OCI-LY7 (cell line): ENCODE results near the gene APLP2. TPM values are rescaled to one million over a fixed set of nuclear protein-coding genes. Genes with fewer than 3 reads are reported as not detected.

Source experiments
- BruUV-seq: library from RNA; stranded (reverse); fragments of 400-500 nt; replicated peaks from 2 replicates; lab custom pipeline; 2021; lab: Mats Ljungman, UMichigan
- CTCF ChIA-PET: fragments of 300-600 bp; sonication (Branson Sonifier 250); formaldehyde crosslinking; loops from one replicate; lab custom pipeline; 2022; ENCODE audit warnings: antibody characterized with exemption; ENCODE audit not compliant: unreplicated experiment; lab: Charles Lee
- POLR2A ChIA-PET: fragments of 300-600 bp; sonication (Branson Sonifier 250); formaldehyde crosslinking; loops from one replicate; lab custom pipeline; 2022; ENCODE audit warnings: antibody characterized with exemption; lab: Charles Lee
- DNase-seq: peaks from one replicate; pipeline ENCODE4 v3.0.0-alpha.2; 2015; ENCODE audit warnings: low spot score
- H2AFZ ChIP-seq: fragments of 200-600 bp; sonication (generic), shearing (Covaris generic); 2 replicates; pipeline ENCODE4 v1.6.1; 2014; ENCODE audit warnings: mild to moderate bottlenecking, antibody characterized with exemption, low read length, moderate library complexity
- H3K27ac ChIP-seq: fragments of 200-600 bp; sonication (generic); 2 replicates; pipeline ENCODE4 v1.5.1; 2014; ENCODE audit warnings: mixed run types, low read depth, mild to moderate bottlenecking, moderate library complexity, low read length, inconsistent platforms; ENCODE audit not compliant: poor library complexity, severe bottlenecking
- H3K36me3 ChIP-seq: fragments of 200-600 bp; sonication (generic); 2 replicates; pipeline ENCODE4 v1.6.1; 2014; ENCODE audit warnings: mild to moderate bottlenecking, antibody characterized with exemption, low read length, moderate library complexity, mixed read lengths; ENCODE audit not compliant: insufficient read depth
- H3K4me1 ChIP-seq: fragments of 200-600 bp; sonication (generic); 2 replicates; pipeline ENCODE4 v1.5.1; 2014; ENCODE audit warnings: mild to moderate bottlenecking, low read length; ENCODE audit not compliant: insufficient read depth, poor library complexity, severe bottlenecking
- H3K4me2 ChIP-seq: fragments of 200-600 bp; sonication (generic); 2 replicates; pipeline ENCODE4 v1.6.1; 2014; ENCODE audit warnings: mild to moderate bottlenecking, low read length
- H3K4me3 ChIP-seq: fragments of 200-600 bp; sonication (generic); 2 replicates; pipeline ENCODE4 v1.5.1; 2014; ENCODE audit warnings: mild to moderate bottlenecking, low read depth, low read length; ENCODE audit not compliant: poor library complexity, severe bottlenecking
- H3K79me2 ChIP-seq: fragments of 200-600 bp; sonication (generic); 2 replicates; pipeline ENCODE4 v1.6.1; 2016; ENCODE audit warnings: low read depth, mild to moderate bottlenecking, low read length, moderate library complexity, mixed read lengths; ENCODE audit not compliant: insufficient read depth
- H3K9me2 ChIP-seq: fragments of 200-600 bp; sonication (generic); 2 replicates; pipeline ENCODE4 v1.6.1; 2016; ENCODE audit warnings: mild to moderate bottlenecking, low read length, mixed read lengths; ENCODE audit not compliant: insufficient read depth
- H3K9me3 ChIP-seq: fragments of 200-600 bp; sonication (generic); 2 replicates; pipeline ENCODE4 v1.6.1; 2014; ENCODE audit warnings: mild to moderate bottlenecking, mixed run types, low read length, mixed read lengths
- H4K20me1 ChIP-seq: fragments of 200-600 bp; sonication (generic); 2 replicates; pipeline ENCODE4 v1.6.1; 2014; ENCODE audit warnings: mild to moderate bottlenecking, antibody characterized with exemption, low read length, moderate library complexity, mixed read lengths; ENCODE audit not compliant: insufficient read depth
- EZH2phosphoT487 ChIP-seq: fragments of 200-600 bp; sonication (generic); IDR thresholded peaks from 2 replicates; pipeline ENCODE4 v1.6.1; 2018; ENCODE audit warnings: low read depth, borderline replicate concordance, mild to moderate bottlenecking, mixed run types, antibody characterized with exemption, low read length, moderate library complexity, mixed read lengths
- intact Hi-C: fragments of 100-400 bp; cut with micrococcal nuclease; formaldehyde crosslinking; loops from one replicate; pipeline ENCODE4 v1.10.0; 2022; ENCODE audit not compliant: unreplicated experiment
- total RNA-seq, 2 experiments: library from RNA; depleted of rRNA in 1 of 2; stranded (reverse); fragments of >200 nt in 1 of 2; shearing (Covaris generic) in 1 of 2; gene quantifications; 2 replicates each; pipeline ENCODE4 v1.2.3, GENCODE V29; 2014 to 2022
- TF ChIP-seq, protein P1 (sequence below): fragments of 200-600 bp; sonication (generic); conservative IDR thresholded peaks from 2 replicates; pipeline ENCODE4 v1.5.1; 2014; ENCODE audit warnings: mild to moderate bottlenecking, antibody characterized with exemption, low read length, moderate library complexity, mixed read lengths

The APLP2 gene
- total RNA-seq, 2 experiments from 2014 or later: 147 to 284 TPM

- H3K27ac ChIP-seq: no peak overlapping the region
- H3K4me3 ChIP-seq: no peak overlapping the region
- TF ChIP-seq, protein P1, sequence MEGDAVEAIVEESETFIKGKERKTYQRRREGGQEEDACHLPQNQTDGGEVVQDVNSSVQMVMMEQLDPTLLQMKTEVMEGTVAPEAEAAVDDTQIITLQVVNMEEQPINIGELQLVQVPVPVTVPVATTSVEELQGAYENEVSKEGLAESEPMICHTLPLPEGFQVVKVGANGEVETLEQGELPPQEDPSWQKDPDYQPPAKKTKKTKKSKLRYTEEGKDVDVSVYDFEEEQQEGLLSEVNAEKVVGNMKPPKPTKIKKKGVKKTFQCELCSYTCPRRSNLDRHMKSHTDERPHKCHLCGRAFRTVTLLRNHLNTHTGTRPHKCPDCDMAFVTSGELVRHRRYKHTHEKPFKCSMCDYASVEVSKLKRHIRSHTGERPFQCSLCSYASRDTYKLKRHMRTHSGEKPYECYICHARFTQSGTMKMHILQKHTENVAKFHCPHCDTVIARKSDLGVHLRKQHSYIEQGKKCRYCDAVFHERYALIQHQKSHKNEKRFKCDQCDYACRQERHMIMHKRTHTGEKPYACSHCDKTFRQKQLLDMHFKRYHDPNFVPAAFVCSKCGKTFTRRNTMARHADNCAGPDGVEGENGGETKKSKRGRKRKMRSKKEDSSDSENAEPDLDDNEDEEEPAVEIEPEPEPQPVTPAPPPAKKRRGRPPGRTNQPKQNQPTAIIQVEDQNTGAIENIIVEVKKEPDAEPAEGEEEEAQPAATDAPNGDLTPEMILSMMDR: no peak
- TF ChIP-seq EZH2phosphoT487: no peak
- H3K4me2 ChIP-seq: no peak overlapping the region
- no TSS peak for BruUV-seq
- POLR2A ChIA-PET: interaction anchor here (0.9 to 1.6 kb wide), 5 partner anchors 9 to 20 kb away, joined by 3 to 8 read pairs (median 3); no protein-coding TSS in a partner anchor
- H3K36me3 ChIP-seq: no peaks in the 10 kb centered on the region
- H3K9me3 ChIP-seq: peaks cover 10% of the 10 kb centered on the region; the same call in 1 of the 2 replicates
- DNase-seq: no peak
- no peaks in the 10 kb centered on the region for H3K79me2 ChIP-seq
- no peaks in the 10 kb centered on the region for H4K20me1 ChIP-seq
- no peak overlapping the region for H2AFZ ChIP-seq
- intact Hi-C loops: no loop called here
- no peaks in the 10 kb centered on the region for H3K9me2 ChIP-seq
- CTCF ChIA-PET: interaction anchor here (1.0 kb wide), 1 partner anchor 9 kb away, joined by 3 read pairs; no protein-coding TSS in a partner anchor
- H3K4me1 ChIP-seq: no peaks in the 10 kb centered on the region
Measured at GRCh38 chr11:130051082-130051481, 18.6 kb upstream of the APLP2 start.

DNA sequence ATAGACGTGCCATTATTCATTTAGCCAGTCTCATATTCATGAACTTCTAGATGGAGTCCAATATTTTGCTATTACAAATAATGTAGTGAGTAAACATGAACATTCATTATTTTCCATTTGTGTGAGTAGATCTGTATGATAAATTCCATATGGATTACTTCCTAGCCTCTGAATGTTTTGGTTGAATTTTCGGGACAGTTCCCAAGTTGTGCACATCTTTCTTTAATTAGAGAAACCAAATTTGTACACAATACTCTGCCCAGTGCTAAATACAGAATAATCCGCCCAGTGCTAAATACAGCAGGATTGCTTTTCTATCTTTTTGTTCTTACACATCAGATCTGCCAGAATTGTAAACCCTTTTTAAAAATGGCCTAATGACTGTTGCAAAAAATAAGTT is 17.1 kb upstream of the APLP2 start:
- Histone ChIP-seq H3K79me2 (no peaks in the 10 kb centered on the region), H3K9me3 (peaks cover 10% of the 10 kb centered on the region; the same call in 1 of the 2 replicates), H3K27ac (no peak overlapping the region), H3K9me2 (no peaks in the 10 kb centered on the region), H3K4me3 (no peak overlapping the region), H4K20me1 (no peaks in the 10 kb centered on the region), H3K36me3 (no peaks in the 10 kb centered on the region), H2AFZ (no peak overlapping the region), H3K4me2 (no peak overlapping the region), H3K4me1 (no peaks in the 10 kb centered on the region)
- ChIA-PET CTCF (no interaction called here), POLR2A (no interaction called here)
- DNase-seq: no peak
- intact Hi-C loops: no loop called here
- BruUV-seq: no TSS peak
- TF ChIP-seq, protein P1: no peak

- no TSS peak for BruUV-seq
- DNase-seq: no peak
- Histone ChIP-seq H3K4me2 (no peak overlapping the region), H3K79me2 (no peaks in the 10 kb centered on the region), H4K20me1 (no peaks in the 10 kb centered on the region), H3K9me3 (peaks cover 10% of the 10 kb centered on the region; the same call in 1 of the 2 replicates), H3K27ac (no peak overlapping the region), H2AFZ (no peak overlapping the region), H3K4me3 (no peak overlapping the region), H3K9me2 (no peaks in the 10 kb centered on the region), H3K4me1 (no peaks in the 10 kb centered on the region), H3K36me3 (no peaks in the 10 kb centered on the region)
- ChIA-PET CTCF (no interaction called here), POLR2A (interaction anchor here (0.6 to 1.1 kb wide), 2 partner anchors 16 to 30 kb away, joined by 3 read pairs; no protein-coding TSS in a partner anchor)
- intact Hi-C loops: no loop called here
- TF ChIP-seq, protein P1: no peak
- TF ChIP-seq EZH2phosphoT487: no peak
Measured at GRCh38 chr11:130054966-130055365, 14.7 kb upstream of the APLP2 start.
